RWPE2 (cell line): ENCODE measurements around the gene EXOC3L2.
A peak's percentile ranks its signal among the peaks of the same experiment; 100 is the strongest.

ENCODE experiments used
- ATAC-seq: fragments of 200-7000 bp; cut with Tn5 transposase; 3 replicates; pipeline ENCODE4 v1.9.1; 2021; ENCODE audit warnings: low read depth
- DNase-seq: peaks from one replicate; pipeline ENCODE4 v3.0.0-alpha.2; 2020; ENCODE audit warnings: low spot score
- H3K27ac ChIP-seq: fragments of 450-650 bp; 2 replicates; pipeline ENCODE4 v1.5.1; 2017; ENCODE audit warnings: mild to moderate bottlenecking; ENCODE audit not compliant: poor library complexity, severe bottlenecking
- H3K27me3 ChIP-seq: fragments of 250-450 bp; sonication (Bioruptor Pico); 2 replicates; pipeline ENCODE4 v1.5.1; 2021; ENCODE audit warnings: mild to moderate bottlenecking, moderate library complexity; ENCODE audit not compliant: insufficient read depth, poor library complexity, severe bottlenecking
- H3K36me3 ChIP-seq: fragments of 250-450 bp; sonication (Bioruptor Pico); 2 replicates; pipeline ENCODE4 v1.5.1; 2020; ENCODE audit warnings: low read depth, mild to moderate bottlenecking, moderate library complexity
- H3K4me1 ChIP-seq: fragments of 250-450 bp; sonication (Bioruptor Pico); 2 replicates; pipeline ENCODE4 v1.5.1; 2021; ENCODE audit warnings: mild to moderate bottlenecking, moderate library complexity; ENCODE audit not compliant: insufficient read depth, poor library complexity, severe bottlenecking
- H3K4me3 ChIP-seq: fragments of 250-450 bp; sonication (Bioruptor Pico); 2 replicates; pipeline ENCODE4 v1.5.1; 2021; ENCODE audit warnings: mild to moderate bottlenecking, moderate library complexity; ENCODE audit not compliant: severe bottlenecking
- H3K9me3 ChIP-seq: fragments of 250-450 bp; sonication (Bioruptor Pico); 2 replicates; pipeline ENCODE4 v1.5.1; 2021; ENCODE audit warnings: mild to moderate bottlenecking, moderate library complexity; ENCODE audit not compliant: severe bottlenecking
- CTCF ChIP-seq: fragments of 450-650 bp; IDR thresholded peaks from one replicate; pipeline ENCODE4 v1.5.1; 2017; ENCODE audit warnings: mild to moderate bottlenecking, moderate library complexity; ENCODE audit not compliant: poor library complexity, severe bottlenecking

The EXOC3L2 gene

GRCh38 chr19:45172611-45173208 lies 72.5 kb downstream of the EXOC3L2 start:
- no peak for ATAC-seq
- DNase-seq: peak; percentile 52
- no peaks in the 10 kb centered on the region for H3K27me3 ChIP-seq
- H3K36me3 ChIP-seq: no peaks in the 10 kb centered on the region
- H3K4me3 ChIP-seq: no peak overlapping the region
- H3K4me1 ChIP-seq: peaks cover 3% of the 10 kb centered on the region
- no peak for TF ChIP-seq CTCF
- H3K27ac ChIP-seq: no peak overlapping the region
- no peaks in the 10 kb centered on the region for H3K9me3 ChIP-seq

DNA sequence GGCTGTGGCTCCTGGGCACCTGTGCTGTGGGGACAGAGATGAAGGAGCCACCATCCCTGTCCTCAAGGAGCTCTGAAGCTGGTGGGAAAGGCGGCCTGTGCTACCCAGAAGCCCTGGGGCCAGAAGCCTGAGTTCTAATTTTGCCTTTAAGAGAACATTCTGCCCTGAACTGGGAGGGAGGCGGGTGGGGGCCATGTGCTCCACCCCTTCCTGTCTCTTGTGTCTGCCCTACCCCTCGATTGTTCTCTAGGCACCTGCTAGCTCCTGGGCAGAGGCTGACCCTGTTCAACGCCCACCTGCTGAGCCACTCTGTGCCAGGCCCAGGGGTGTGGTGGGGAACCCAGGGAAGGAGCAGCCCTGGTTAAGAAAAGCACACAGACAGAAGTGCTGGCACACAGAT lies 73.0 kb downstream of the EXOC3L2 start:
- H3K27ac ChIP-seq: no peak overlapping the region
- no peaks in the 10 kb centered on the region for H3K36me3 ChIP-seq
- ATAC-seq (no peak), DNase-seq (no peak)
- H3K27me3 ChIP-seq: no peaks in the 10 kb centered on the region
- no peaks in the 10 kb centered on the region for H3K9me3 ChIP-seq
- H3K4me3 ChIP-seq: no peak overlapping the region
- TF ChIP-seq CTCF: no peak
- no peaks in the 10 kb centered on the region for H3K4me1 ChIP-seq

- Histone ChIP-seq H3K4me1 (no peaks in the 10 kb centered on the region), H3K27ac (no peak overlapping the region), H3K27me3 (no peaks in the 10 kb centered on the region), H3K4me3 (no peak overlapping the region), H3K36me3 (no peaks in the 10 kb centered on the region), H3K9me3 (no peaks in the 10 kb centered on the region)
- DNase-seq (no peak), ATAC-seq (no peak)
- TF ChIP-seq CTCF: no peak
Observed at GRCh38 chr19:45171211-45171623, 74.0 kb downstream of the EXOC3L2 start.

- no peak overlapping the region for H3K4me3 ChIP-seq
- H3K27ac ChIP-seq: no peak overlapping the region
- ATAC-seq: no peak
- no peak for TF ChIP-seq CTCF
- no peaks in the 10 kb centered on the region for H3K27me3 ChIP-seq
- no peaks in the 10 kb centered on the region for H3K36me3 ChIP-seq
- H3K4me1 ChIP-seq: no peaks in the 10 kb centered on the region
- no peaks in the 10 kb centered on the region for H3K9me3 ChIP-seq
- DNase-seq: no peak
Observed at GRCh38 chr19:45170146-45171106, 74.8 kb downstream of the EXOC3L2 start.
